ENCODE measurements around the gene HNRNPAB.

Gene HNRNPAB

DNA sequence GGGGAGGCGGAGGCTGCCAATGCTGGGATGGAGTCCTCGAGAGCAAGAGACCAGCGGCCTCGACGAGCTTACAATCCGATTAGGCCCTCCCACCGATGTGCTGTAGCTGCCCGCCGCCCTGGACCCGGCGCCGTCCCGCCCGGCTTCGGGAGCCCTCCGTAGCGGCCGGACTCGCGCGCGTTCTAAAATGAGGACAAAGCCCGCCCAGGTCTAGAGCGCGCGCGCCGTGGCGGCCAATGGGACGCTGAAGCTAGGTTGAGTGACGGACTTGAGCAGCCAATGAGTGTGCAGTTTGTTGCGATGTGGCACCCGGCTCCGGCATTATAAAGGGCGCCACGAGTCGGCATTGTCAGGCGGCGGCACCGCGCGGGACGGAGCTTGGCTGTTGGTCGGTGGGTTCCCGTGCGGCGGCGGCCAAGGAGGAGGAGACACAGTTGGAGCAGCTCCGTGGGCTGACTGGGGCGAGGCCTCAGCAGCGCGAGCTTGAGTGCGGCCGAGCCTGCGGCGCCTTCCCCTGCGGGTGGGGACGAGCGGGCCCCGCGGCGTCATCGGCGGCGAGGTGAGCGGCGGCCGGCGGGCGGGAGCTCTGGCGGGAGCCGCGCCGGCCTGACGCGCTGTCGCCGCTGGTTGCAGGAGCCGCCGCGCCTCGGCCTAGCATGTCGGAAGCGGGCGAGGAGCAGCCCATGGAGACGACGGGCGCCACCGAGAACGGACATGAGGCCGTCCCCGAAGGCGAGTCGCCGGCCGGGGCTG is at the start of gene HNRNPAB:
HNRNPAB (plus strand) TSS at position 352 of the 753 bp plus-strand sequence; CDS start at position 657, 305 bp downstream.
- DNase-seq = peak; percentile 91

DNA sequence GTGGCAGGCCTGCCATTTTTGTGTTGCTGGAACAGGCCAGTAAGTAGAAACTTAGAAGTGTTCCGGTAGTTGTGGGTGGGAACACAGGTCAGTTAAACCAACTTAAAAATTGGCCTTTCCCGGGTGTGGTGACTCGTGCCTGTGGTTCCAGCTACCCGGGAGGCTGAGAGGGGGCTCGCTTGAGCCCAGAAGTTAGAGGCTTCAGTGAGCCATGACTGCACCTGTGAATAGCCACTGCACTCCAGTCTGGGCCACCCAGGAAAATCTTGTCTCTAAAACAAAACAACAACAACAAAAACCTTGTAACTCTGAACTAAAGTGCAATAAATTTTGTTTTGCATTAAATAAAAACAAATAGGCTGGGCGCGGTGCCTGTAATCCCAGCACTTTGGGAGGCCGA is 49.3 kb upstream of the HNRNPAB start:
- no peak for DNase-seq

DNA sequence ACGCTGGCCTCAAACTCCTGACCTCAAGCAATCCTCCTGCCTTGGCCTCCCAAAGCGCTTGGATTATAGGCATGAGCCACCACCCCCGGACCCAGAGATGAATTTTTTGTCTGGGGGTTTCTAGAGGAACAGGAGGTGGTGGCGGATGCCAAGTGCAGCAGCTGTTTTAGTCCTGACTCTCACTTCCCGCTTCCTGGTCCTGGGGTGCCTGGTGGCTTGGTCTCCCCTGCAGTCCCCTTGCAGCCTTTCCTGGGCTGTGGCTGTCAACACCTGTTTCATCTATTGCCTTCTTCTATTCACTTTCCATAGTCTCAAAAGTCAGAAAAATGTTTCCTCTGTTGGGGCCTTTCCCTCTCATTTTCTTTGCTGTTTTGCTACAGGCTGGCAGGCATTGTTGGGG is 44.2 kb upstream of the HNRNPAB start:
- DNase-seq = no peak

DNA sequence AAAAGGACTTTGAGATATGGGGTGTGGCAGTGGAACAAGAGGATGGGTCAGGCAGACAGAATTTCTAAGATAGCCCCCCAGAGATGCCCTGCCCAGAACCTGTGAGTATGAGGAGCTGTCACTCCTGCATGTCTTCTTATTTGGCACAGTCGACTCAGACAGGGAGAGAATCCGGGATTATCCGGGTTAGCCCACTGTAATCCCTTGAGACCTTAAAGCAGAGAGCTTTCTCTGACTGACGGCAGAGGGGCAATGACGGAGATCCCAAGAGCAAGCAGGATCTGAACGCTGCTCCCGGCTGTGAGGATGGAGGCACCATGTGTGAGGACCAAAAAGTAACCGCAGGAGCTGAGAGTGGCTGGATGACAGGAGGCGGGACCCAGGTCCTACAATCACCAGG is 41.9 kb upstream of the HNRNPAB start:
- no peak for DNase-seq

DNA sequence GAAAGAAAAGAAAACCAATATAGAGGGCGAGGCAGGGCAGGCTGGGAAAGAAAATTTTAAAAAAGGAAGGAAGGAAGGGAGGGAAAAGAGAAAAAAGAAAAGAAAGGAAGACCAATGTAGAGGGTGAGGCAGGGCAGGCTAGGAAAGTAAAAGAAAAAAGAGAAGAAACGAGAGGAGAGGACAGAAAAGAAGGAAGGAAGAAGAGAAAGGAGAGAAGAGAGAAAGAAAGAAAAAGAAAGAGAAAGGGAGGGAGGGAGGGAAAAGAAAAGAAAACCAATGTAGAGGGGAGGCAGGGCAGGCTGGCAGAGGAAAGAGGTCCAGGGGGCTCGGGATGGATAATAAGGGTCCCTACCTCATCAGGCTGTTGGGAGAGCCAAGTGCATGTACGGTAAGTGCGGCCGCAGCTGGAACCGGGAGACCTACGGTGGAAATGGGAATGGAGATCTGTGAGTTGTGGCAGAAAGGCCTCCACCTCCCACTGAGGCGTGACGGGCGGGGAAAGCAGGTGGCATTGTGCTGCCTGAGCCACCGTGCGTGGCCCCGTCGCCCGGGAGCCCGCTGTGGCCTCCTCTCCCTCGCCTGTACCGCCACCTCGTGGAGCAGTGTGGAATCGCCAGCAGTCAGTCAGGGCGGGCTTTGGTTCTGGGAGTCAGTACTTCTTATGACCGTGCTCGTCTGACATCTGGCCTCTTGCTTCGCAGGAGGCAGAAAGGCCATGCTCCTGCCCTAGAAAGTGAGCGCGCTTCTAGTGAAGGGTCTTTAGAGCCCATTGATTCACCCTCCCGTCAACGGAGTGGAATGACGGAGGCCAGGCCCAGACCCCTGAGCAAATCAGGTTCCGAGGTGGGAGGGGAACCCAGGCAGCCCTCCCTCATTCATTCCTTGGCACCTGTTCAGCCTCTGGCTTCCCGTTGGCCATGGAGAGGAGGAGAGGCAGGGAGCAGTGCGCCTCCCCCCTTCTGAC is 40.3 kb upstream of the HNRNPAB start:
- peak; percentile 88 for DNase-seq

DNA sequence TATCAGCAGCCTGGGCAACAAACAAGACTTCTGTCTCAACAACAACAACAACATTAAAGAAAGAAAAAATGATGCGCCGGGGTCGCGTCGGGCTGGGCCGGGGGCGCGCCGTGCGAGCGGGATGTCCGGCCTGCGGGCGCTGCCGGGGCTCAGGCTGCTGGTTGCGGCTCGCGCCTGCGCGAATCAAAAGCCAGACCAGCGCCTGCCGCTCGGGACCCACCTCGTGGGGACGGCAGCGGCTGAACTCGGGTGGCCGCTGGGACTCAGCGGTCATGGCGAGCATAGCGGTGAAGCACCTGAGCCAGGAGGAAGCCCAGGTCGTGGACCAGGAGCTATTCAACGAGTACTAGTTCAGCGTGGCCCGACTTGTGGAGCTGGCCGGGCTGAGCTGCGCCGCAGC is 38.8 kb upstream of the HNRNPAB start:
- DNase-seq = no peak

DNA sequence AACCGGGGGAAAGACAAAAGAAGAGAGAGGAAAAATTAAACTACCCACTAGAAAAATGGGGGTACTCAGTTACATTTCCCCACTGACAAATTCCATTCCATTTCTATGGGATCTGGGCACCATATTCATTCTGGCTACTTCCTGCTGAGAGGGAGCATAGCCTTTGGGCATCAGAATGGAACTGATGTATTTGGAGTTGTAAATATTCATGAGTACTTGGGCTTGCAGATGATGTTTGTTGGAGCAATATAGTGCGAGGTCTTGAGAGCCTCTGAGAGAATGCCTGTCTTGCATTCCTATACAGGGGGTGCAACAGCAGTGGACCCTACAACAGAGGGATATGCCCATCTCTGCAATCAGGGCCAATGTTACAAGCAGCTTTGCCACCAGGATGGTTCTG is 33.9 kb upstream of the HNRNPAB start:
- no peak for DNase-seq

DNA sequence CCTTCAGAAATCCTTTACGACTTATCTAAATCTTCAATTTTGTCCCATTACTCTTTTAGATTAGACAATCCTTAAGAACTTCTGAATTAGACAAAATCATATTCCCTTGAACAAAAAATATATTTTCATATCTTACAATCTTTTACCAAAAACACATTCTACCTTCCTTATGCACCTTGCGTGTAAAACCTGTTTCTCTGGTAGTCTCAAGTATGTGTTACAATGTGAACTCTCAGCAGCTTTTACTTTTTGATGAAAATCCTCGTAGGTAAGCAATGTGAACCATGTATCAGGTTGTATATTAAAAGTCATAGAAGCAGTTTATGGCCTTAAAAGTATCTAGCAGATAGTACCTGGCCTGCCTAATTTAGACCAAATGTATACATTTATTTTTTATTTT is 29.9 kb upstream of the HNRNPAB start:
- no peak for DNase-seq

DNA sequence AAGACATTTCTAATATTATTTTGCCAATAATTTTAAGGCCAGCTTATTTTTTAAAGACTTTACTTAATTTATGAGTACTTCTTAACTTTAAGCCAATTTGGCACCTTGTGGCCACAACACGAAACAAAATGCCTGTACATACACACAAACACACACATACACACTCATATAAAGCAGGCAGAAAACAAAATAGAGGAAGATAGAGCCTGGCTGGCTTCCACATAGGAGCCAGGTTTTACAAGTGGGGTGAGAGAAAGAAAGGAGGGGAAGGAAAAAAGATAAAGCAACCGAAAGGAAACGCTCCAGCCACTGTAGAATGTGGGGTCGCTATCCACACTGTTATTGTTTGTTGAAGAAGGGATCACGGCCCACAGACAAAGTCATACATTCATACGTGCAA is 27.5 kb upstream of the HNRNPAB start:
- DNase-seq = no peak

DNA sequence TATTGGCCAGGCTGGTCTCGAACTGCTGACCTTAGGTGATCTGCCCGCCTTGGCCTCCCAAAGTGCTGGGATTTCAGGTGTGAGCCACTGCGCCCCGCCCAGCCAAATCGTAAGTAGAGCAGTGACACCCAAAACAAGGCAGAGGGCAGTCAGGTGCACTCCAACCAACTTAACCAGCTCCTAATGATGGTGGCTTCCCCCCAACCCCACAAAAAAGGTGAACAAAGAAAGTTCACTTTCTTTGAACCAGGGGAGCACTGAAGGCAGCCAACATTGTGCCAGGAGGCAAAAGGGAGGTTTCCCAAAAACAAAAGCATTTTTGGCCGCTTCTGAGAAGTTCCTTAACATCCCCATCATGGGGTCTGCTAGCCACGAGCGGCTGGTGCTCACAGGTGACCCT is 26.8 kb upstream of the HNRNPAB start:
- DNase-seq = no peak

DNA sequence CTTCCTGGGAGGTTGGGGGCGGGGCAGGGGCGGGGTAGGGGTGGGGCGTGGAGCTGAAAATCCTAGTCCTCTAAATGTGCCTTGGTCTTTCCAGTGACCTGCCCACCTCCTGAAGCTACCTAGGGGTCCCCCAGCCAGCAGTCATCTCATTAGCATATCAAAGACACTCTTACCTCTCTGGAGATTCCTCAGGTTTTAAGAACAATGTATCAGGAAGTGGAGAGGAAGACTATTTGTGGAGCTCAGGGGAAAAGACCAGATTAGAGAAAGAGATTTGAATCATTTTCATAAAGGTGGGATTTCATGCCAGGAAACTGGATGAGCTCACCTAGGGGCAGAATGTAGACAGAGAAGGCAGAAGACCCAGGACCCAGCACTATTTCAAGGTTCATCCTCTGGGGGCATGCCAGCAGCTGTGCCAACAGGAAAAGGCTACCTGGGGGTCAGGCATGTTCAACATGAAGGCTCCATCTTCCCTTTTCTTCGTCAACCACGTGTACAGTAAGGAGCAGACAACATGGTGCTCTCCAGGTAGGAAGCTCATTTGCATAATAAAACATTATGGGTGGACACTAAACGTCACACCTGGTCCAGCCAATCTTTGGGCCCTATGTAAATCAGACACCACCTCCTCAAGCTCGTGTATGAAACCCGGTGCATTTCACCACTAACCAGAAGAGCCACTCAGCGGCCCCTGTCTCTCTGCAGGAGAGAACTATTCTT is 24.0 kb upstream of the HNRNPAB start:
- DNase-seq = peak; percentile 19

DNA sequence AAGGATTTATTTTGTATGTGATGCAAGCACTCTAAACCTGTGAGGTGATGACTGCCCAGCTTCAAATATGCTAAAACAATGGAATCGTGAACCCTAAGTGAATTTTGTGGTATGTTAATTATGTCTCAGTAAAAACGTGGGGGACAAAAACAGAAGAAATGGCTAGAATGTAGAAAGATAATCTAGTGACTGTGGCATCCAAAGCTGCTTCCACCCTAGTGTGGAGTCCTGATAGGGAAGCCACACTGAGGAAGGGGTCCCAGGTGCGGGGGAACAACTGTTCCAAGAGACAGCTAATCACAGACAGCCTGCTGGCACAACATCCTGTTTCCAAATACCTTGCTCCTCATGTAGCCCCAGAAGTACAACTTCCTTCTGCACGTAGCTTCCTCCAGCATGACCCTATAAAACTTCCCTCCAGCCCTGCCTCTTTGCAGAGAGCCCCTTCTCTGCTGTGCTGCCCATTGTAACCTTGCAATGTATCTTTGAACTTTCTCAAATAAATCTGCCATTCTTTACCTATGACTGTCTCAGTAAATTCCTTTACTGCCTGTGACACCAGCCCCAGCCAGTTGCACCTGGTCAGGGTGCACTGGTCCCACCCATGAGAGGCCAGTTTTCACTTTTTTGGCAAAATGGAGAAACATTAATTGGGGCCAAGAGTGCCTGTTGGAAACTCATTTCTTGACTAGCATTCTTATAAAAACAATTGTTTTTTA is 22.0 kb upstream of the HNRNPAB start:
- DNase-seq = no peak

DNA sequence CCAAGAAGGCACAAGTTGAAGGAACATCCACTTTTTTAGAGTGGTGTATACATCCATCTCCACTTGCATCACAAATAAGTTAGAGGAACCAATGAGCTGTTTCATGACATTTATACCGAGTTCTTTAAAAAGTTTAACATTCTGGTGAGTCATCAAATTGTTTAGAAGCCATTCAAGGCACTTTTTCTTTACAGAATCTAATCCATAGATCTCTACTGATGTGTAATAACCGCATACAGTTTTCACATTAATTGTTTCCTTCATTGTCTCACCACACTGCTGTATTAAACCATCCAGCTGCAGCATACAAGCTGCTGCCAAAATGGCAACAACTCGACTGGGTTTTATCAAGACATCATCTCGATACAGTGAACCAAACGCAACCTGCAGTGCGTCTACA is 17.9 kb upstream of the HNRNPAB start:
- DNase-seq = no peak

DNA sequence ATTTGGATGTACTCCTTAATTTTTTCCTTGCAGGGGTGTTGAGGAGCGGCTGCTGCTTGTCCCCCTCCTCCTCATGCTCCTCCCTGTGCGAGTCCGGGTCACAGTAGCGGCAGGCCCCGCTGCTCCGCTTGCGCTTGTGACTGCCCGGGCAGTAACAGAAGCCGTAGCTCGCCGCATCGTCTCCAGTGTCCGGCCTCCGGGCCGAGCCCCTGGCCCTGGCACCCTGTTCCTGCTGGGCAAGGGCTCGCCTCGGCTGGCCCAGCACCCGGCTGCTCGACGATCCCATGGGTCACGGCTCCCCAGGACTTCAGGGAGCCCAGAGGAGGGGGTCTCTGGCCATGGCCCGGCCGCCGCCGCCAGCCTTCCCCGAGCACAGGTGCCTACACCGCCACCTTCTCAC is 17.3 kb upstream of the HNRNPAB start, which contains the start of gene GMCL2:
GMCL2 (minus strand) TSS at position 358 of the 400 bp plus-strand sequence; CDS start at position 286, 72 bp downstream.
- no peak for DNase-seq

DNA sequence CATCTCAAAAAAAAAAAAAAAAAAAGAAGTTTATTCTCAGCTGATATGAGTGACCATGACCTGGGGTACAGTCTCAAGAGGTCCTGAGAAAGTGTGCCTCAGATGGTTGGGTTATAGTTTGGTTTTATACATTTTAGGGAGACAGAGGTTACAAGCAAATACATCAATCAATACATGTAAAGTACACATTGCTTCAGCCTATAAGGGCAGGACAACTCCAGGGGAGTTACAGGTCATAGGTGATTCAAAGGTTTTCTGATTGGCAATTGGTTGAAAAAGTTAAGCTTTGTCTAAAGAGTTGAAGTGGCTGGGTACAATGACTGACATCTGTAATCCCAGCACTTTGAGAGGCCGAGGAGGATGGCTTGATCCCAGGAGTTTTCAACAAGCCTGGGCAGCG is 14.9 kb upstream of the HNRNPAB start:
- no peak for DNase-seq

DNA sequence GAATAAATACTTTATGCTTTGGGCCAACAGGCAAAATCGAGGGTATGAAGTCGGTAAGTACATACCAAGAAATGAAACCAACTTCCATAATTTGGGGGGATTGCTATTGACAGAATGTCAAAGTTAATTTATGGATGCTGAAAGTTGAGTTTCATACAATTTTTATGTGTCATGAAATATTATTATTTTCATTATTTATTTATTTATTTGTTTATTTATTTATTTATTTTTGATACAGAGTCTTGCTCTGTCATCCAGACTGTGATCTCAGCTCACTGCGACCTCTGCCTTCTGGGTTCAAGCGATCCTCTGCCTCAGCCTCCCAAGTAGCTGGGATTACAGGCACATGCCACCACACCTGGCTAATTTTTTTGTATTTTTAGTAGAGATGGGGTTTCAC is 12.7 kb upstream of the HNRNPAB start:
- no peak for DNase-seq

DNA sequence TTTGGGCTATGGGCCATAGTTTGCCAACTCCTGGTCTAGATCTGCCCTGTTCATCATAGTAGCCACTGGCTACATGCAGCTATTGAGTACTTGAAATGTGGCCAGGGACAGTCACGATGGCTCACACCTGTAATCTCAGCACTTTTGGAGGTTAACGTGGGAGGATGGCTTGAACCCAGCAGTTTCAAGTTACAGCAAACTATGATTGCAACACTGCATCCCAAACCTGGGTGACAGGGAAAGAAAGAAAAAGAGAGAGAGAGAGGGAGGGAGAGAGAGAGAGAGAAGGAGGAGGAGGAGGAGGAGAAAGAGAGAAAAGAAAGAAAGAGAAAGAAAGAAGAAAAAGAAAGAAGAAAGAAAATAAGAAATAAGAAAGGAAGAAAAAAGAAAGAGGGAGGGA is 12.1 kb upstream of the HNRNPAB start:
- peak; percentile 33 for DNase-seq

DNA sequence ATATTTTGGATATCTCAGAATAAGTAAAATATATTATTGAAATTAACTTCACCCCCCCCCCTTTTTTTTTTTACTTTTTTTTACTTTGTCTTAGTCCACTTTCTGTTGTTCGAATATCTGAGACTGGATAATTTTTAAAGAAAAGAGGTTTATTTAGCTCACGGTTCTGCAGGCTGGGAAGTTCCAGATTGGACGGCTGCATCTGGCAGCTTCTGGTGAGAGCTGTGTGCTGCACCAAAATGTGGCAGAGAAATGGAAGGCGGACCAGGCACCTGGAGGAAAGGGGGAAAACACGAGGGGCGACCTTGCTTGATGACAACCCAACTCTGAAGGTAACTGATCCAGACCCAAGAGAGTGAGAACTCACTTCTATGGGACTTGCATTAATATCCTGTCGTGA is 11.5 kb upstream of the HNRNPAB start:
- no peak for DNase-seq

DNA sequence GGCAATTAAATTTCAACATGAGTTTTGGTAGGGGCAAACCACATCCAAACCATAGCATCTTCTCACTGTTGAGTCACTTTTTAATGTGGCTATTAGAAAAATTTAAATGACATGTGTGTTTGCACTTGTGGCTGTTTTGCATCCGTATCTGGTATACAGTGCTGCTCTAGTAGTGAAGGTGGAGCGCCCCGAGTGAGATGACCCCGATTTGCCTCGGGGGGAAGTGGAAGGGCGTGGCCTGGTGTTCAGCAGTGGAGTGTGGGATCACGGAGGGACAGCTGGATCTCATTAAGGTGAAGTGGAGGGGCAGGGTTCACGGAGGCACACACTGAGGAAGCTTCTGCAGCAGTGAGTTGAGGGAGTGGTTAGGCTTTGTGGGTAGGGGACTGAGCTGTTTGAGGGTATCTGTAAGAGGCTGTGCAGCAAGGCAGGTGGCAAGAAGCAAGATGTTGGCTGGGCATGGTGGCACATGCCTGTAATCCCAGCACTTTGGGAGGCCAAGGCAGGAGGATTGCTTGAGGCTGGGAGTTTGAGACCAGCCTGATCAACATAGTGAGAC is 11.0 kb upstream of the HNRNPAB start:
- DNase-seq = no peak

DNA sequence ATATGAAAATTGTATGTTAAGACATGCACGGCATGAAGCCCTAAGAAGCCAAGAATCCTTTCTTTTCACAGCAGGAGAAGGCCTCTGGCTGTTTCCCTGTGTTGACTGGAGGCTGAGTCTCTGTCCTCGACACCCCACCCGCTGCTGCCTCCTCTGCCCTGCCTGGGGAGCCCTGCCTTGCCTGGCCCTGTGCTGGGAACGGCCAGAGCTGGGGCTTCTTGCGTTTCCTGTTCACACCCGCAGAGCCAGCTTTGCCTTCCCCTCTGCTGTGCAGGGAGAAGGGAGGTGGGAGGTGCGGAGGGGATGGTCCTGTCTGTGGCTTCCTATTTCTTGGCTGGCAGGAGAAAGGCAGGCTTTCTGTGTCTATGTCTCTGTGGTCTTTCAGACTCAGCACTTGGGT is 10.3 kb upstream of the HNRNPAB start:
- DNase-seq = no peak

DNA sequence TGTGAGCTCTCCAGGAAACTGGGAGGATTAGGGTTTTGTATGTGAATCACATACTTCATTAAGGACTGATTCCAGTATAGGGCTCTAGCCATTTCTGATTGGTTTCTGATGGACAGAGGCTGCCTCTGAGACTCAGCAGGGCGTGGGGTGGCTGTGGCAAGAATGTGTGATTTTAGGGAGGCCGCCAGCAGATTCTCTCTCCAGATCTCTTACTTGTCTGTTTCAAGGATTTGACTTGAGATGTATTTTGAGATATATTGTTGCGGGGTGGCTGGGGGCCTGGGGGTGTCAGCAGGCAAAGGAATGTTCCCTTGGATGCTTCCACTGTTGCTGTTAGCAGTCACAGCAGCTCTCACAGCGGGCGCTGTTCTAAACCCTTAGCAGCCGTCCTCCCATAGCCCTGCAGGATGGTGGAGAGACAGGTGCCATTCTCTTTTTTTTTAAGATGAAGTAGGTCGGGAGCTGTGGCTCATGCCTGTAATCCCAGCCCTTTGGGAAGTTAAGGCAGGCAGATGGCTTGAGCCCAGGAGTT is 8.0 kb upstream of the HNRNPAB start:
- DNase-seq = no peak

DNA sequence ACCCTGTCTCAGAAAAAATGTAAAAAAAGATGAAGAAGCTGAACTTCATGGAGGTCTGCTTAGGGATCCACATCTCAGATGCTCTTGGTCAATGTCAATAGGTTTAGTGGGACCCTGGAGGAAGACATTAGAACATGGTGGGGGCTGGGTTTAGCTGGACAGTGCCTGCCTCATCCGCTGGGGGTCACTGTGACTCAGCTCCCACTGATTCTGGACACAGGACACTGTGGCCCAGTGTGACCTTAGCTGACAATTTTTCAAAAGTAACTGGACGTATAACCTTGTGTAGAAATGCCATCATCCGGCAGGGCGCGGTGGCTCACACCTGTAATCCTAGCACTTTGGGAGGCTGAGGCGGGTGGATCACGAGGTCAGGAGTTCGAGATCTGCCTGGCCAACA is 7.3 kb upstream of the HNRNPAB start:
- no peak for DNase-seq

All from NCI-H2029 (cell line).